Measurements from ENCODE around the gene RLN3. TPM values are rescaled to one million over a fixed set of nuclear protein-coding genes. Genes with fewer than 3 reads are reported as not detected.

RLN3 gene, protein sequence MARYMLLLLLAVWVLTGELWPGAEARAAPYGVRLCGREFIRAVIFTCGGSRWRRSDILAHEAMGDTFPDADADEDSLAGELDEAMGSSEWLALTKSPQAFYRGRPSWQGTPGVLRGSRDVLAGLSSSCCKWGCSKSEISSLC
- polyA plus RNA-seq (2013, experiment 1 of 2): not detected
- not detected for polyA plus RNA-seq (2013, experiment 2 of 2)

DNA sequence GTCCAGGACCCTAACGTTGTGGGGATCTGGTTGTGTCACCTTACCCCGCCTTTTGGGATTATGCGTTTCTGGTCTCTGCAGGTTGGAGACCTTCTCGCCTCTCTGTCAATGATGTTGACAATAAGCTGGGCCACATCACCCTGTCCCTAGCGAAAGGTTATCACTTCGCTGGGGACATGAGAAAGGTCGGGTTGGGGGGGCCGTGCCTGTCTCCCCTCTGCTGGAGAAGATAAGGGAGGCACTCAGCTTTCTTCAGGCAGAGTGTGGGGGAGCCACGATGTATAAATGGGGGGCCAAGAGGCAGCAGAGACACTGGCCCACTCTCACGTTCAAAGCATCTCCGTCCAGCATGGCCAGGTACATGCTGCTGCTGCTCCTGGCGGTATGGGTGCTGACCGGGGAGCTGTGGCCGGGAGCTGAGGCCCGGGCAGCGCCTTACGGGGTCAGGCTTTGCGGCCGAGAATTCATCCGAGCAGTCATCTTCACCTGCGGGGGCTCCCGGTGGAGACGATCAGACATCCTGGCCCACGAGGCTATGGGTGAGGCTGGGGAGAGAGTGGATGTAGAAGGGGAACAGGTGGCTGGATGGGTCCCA is at the start of gene RLN3:
TSS of gene RLN3 (plus strand) at position 293 of the 595 bp plus-strand sequence. CDS start at position 350, 57 bp downstream.
- peaks cover 21% of the 10 kb centered on the region for H3K27me3 ChIP-seq (ENCODE audit: insufficient read depth, low read length)
- no peak within 1 kb of the TSS for H3K9ac ChIP-seq (ENCODE audit: low read depth, low read length)
- peaks cover 5% of the 10 kb centered on the region; the same call in 1 of the 2 replicates for H3K4me1 ChIP-seq (ENCODE audit: insufficient read depth, low read length)
- no peaks in the 10 kb centered on the region for H3K36me3 ChIP-seq (ENCODE audit: insufficient read depth, low read length)
- no peaks in the 10 kb centered on the region for H3K9me3 ChIP-seq (ENCODE audit: insufficient read depth, low read depth, low read length)
- WGBS: 87% methylated on average over 24 of the region's 24 CpGs
- no peak within 1 kb of the TSS for H3K27ac ChIP-seq (ENCODE audit: low read depth, low read length)
- H3K4me3 ChIP-seq (ENCODE audit: low read length): no peak within 1 kb of the TSS

DNA sequence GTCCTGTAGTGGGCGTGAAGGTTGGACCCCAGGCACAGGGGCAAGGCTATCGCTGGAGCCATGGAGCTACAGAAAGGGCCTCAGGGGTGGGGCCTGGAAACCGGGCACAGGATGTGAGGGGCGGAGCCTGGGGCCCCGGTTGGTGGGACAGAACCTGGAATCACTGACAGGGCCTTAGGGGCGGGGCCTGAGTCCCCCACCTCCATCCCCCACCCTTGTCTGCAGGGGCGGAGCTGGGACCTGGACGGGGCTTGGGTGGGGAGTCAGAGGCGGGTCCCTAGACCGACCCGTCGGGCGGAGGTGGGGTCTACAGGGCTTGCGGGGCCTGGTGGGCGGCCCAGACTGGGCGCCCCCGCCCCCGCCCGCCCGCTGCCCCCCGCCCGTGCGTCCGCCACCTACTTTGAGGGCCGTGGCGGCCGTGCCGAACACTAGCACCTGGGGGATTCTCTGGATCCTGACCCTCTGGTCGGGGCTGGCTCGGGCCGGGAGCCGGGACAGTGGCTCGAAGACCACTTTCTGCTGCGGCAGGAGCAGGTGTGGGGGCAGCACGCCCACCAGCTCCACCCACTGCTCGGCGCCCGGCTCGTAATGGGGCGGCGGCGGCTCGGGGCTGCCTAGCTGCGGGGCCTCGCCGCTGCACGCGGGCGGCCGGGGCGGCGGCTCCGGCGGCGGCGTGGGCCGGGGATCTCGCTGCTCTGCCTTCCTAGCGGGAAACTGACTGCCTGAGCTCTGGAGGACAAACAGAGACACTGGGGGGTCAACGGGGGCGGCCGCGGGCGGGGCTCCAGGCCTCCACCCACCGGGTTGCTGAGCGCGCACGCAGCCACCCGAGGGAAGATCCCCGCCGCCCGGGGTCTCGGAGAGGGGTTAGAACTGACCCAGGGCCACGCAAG is 49.4 kb upstream of the RLN3 start:
- peak overlapping the region; percentile 80 for H3K27ac ChIP-seq (ENCODE audit: low read depth, low read length)
- WGBS: 2% methylated on average over 73 of the region's 74 CpGs
- H3K4me3 ChIP-seq (ENCODE audit: low read length): peak overlapping the region; percentile 56
- H3K9ac ChIP-seq (ENCODE audit: low read depth, low read length): peak overlapping the region; percentile 70
- H3K27me3 ChIP-seq (ENCODE audit: insufficient read depth, low read length): no peaks in the 10 kb centered on the region
- peaks cover 15% of the 10 kb centered on the region; the same call in 1 of the 2 replicates for H3K4me1 ChIP-seq (ENCODE audit: insufficient read depth, low read length)
- H3K9me3 ChIP-seq (ENCODE audit: insufficient read depth, low read depth, low read length): no peaks in the 10 kb centered on the region
- H3K36me3 ChIP-seq (ENCODE audit: insufficient read depth, low read length): 0 out of 2 replicates have a peak, but pooled peaks cover 12% of the 10 kb centered on the region

DNA sequence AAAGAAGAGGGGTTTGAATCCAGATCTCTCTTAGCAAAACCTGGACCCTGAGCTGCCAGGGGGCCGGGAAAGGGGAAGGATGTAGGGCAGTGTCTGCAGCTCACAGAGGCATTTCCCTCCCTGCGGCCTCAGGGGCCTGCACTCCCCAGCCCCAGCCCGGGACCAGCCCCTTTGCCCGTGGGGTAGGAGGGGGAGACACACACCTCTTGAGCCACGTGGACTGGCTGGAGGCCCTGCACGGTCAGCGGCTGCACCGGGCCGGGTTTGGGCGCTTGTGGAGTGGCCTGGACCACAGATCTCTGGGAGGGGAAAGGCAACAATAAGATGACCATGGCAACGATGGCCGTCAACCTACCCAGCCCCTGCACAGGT is 48.7 kb upstream of the RLN3 start:
- H3K9me3 ChIP-seq (ENCODE audit: insufficient read depth, low read depth, low read length): no peaks in the 10 kb centered on the region
- H3K27ac ChIP-seq (ENCODE audit: low read depth, low read length): peak overlapping the region; percentile 80
- H3K27me3 ChIP-seq (ENCODE audit: insufficient read depth, low read length): no peaks in the 10 kb centered on the region
- peak overlapping the region; percentile 70 for H3K9ac ChIP-seq (ENCODE audit: low read depth, low read length)
- peak overlapping the region; percentile 56 for H3K4me3 ChIP-seq (ENCODE audit: low read length)
- 34% methylated on average over 12 of the region's 12 CpGs for WGBS
- H3K36me3 ChIP-seq (ENCODE audit: insufficient read depth, low read length): 0 out of 2 replicates have a peak, but pooled peaks cover 12% of the 10 kb centered on the region
- peaks cover 16% of the 10 kb centered on the region; the same call in 1 of the 2 replicates for H3K4me1 ChIP-seq (ENCODE audit: insufficient read depth, low read length)

DNA sequence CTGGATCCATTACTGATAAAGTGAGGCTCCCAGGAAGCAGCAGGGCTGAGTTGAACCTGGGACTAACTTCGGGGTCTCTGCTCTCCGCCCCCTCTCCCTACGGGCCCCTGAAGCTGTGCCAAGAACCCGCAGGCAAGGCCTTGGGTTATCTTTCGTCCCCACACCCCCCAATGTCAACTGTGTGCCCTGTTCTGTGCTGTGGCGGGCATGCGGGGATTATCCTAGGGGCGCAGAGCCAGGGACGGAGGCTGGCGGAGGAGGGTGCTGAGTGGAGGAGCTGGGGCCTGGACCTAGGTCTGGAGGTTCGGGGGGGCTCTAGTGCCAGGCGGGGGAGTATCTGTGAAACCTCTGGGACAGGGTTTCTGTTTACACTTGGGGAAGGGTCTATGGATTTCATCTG is 48.3 kb upstream of the RLN3 start:
- Histone ChIP-seq H3K4me1 (ENCODE audit: insufficient read depth, low read length) (peaks cover 16% of the 10 kb centered on the region; the same call in 1 of the 2 replicates), H3K27me3 (ENCODE audit: insufficient read depth, low read length) (no peaks in the 10 kb centered on the region), H3K4me3 (ENCODE audit: low read length) (peak overlapping the region; percentile 56), H3K36me3 (ENCODE audit: insufficient read depth, low read length) (0 out of 2 replicates have a peak, but pooled peaks cover 12% of the 10 kb centered on the region), H3K9ac (ENCODE audit: low read depth, low read length) (no peak overlapping the region), H3K9me3 (ENCODE audit: insufficient read depth, low read depth, low read length) (no peaks in the 10 kb centered on the region), H3K27ac (ENCODE audit: low read depth, low read length) (no peak overlapping the region)
- 92% methylated on average over 11 of the region's 12 CpGs for whole genome bisulfite sequencing

DNA sequence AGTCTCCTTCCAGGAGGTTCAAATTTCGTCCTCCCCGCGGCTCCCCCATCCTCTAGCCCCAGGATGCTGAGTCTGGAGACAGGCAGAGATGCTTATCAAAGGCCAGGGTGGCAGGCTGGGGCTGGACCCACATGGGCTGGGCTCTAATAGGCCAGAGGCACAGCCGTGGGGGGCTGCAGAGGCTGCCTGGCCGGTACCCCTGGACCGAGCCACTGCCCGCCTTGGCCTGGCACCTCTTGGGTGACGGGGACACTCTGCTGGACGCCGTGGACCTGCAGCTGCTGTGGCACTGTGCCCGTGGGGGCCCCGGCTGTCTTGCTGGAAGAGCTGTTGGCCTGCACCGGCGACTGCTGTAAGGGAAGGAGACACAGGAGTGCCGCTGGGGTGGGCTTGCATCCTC is 47.6 kb upstream of the RLN3 start:
- no peak overlapping the region for H3K9ac ChIP-seq (ENCODE audit: low read depth, low read length)
- no peaks in the 10 kb centered on the region for H3K9me3 ChIP-seq (ENCODE audit: insufficient read depth, low read depth, low read length)
- no peak overlapping the region for H3K4me3 ChIP-seq (ENCODE audit: low read length)
- peaks cover 16% of the 10 kb centered on the region for H3K4me1 ChIP-seq (ENCODE audit: insufficient read depth, low read length)
- WGBS: 92% methylated on average over 15 of the region's 15 CpGs
- 0 out of 2 replicates have a peak, but pooled peaks cover 12% of the 10 kb centered on the region for H3K36me3 ChIP-seq (ENCODE audit: insufficient read depth, low read length)
- no peak overlapping the region for H3K27ac ChIP-seq (ENCODE audit: low read depth, low read length)
- no peaks in the 10 kb centered on the region for H3K27me3 ChIP-seq (ENCODE audit: insufficient read depth, low read length)

DNA sequence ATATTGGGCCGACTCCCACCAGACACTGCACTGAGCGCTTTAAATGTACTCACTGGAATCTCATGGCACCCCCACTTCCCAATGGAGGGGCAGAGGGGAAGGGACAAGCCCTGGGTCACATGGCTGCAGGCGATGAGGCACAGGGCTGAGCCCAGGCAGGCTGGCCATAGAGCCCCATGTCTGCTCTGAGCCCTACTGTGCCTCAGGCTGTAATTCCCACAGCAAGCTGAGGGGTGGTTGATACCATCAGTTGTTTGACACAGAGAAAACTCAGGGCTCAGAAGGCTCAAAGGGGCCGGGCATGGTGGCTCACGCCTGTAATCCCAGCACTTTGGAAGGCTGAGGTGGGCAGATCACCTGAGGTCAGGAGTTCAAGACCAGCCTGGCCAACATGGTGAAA is 46.9 kb upstream of the RLN3 start:
- H3K9ac ChIP-seq (ENCODE audit: low read depth, low read length): no peak overlapping the region
- no peaks in the 10 kb centered on the region for H3K27me3 ChIP-seq (ENCODE audit: insufficient read depth, low read length)
- 91% methylated on average over 5 of the region's 5 CpGs for WGBS
- H3K36me3 ChIP-seq (ENCODE audit: insufficient read depth, low read length): 0 out of 2 replicates have a peak, but pooled peaks cover 6% of the 10 kb centered on the region
- peaks cover 23% of the 10 kb centered on the region for H3K4me1 ChIP-seq (ENCODE audit: insufficient read depth, low read length)
- no peak overlapping the region for H3K4me3 ChIP-seq (ENCODE audit: low read length)
- no peak overlapping the region for H3K27ac ChIP-seq (ENCODE audit: low read depth, low read length)
- no peaks in the 10 kb centered on the region for H3K9me3 ChIP-seq (ENCODE audit: insufficient read depth, low read depth, low read length)

DNA sequence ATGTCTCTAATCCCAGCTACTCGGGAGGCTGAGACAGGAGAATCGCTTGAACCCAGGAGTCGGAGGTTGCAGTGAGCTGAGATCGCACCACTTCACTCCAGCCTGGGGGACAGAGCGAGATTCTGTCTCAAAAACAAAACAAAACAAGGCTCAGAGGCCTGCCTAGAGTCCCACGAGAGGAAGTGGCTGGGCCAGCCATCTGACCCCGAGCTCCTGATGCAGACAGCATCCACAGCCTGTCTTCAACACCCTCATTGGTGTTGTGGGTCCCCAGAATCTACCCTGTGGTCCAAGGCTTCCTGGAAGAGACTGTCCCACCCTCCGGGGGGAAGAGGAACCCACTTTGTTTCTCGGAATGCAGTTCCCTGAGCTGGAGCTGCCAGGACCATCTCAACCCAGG is 46.5 kb upstream of the RLN3 start:
- H3K9ac ChIP-seq (ENCODE audit: low read depth, low read length): no peak overlapping the region
- 89% methylated on average over 9 of the region's 9 CpGs for WGBS
- no peak overlapping the region for H3K4me3 ChIP-seq (ENCODE audit: low read length)
- no peaks in the 10 kb centered on the region for H3K27me3 ChIP-seq (ENCODE audit: insufficient read depth, low read length)
- H3K9me3 ChIP-seq (ENCODE audit: insufficient read depth, low read depth, low read length): no peaks in the 10 kb centered on the region
- H3K27ac ChIP-seq (ENCODE audit: low read depth, low read length): no peak overlapping the region
- H3K36me3 ChIP-seq (ENCODE audit: insufficient read depth, low read length): 0 out of 2 replicates have a peak, but pooled peaks cover 4% of the 10 kb centered on the region
- peaks cover 26% of the 10 kb centered on the region for H3K4me1 ChIP-seq (ENCODE audit: insufficient read depth, low read length)

DNA sequence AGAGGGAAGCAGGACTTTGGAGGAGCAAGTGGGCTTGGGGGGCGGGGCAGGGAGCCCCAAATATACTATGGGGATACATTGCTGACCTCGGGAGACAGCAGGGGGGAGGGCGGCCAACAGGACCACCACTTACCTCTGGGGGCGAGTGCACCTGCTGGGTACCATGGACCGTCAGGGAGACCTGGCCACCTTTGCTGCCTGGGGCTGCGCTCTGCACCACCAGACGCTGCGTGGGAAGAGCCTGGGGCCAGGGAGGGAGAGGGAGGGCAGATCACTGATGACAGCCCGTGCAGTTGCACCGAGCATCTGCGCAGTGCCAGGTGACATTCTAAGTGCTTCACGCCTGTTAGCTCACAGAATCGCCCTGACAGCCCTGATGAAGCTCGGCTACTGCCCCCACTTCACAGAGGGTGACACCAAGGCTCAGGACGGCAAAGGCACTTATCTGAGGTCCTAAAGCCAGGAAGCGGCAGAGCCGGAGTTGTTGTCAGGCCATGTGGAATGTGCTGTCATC is 45.9 kb upstream of the RLN3 start:
- Histone ChIP-seq H3K9ac (ENCODE audit: low read depth, low read length) (no peak overlapping the region), H3K27ac (ENCODE audit: low read depth, low read length) (no peak overlapping the region), H3K4me3 (ENCODE audit: low read length) (no peak overlapping the region), H3K36me3 (ENCODE audit: insufficient read depth, low read length) (no peaks in the 10 kb centered on the region), H3K4me1 (ENCODE audit: insufficient read depth, low read length) (peaks cover 31% of the 10 kb centered on the region), H3K27me3 (ENCODE audit: insufficient read depth, low read length) (no peaks in the 10 kb centered on the region), H3K9me3 (ENCODE audit: insufficient read depth, low read depth, low read length) (no peaks in the 10 kb centered on the region)
- 95% methylated on average over 17 of the region's 17 CpGs for WGBS

DNA sequence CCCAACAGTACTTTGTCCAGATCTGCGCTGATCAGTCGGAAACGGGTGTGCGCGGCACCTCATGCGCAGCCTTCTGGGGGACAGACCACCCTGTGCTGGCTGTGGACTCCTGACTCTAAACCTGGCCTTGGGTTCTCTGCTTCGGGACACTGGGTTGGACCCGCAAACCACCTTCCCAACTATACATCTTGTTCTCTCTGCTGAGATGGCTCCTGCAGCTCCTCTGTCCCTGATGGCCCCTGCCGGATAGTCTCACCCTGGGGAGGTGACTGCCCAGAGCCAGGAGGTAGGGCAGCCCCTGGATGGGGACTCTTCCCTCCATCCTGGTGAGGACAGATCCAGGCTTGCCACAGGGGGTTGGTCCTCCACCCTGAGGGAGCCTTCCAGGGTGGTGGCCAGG is 45.2 kb upstream of the RLN3 start:
- no peak overlapping the region for H3K4me3 ChIP-seq (ENCODE audit: low read length)
- H3K36me3 ChIP-seq (ENCODE audit: insufficient read depth, low read length): no peaks in the 10 kb centered on the region
- 95% methylated on average over 9 of the region's 9 CpGs for WGBS
- no peaks in the 10 kb centered on the region for H3K9me3 ChIP-seq (ENCODE audit: insufficient read depth, low read depth, low read length)
- H3K9ac ChIP-seq (ENCODE audit: low read depth, low read length): no peak overlapping the region
- no peaks in the 10 kb centered on the region for H3K27me3 ChIP-seq (ENCODE audit: insufficient read depth, low read length)
- no peak overlapping the region for H3K27ac ChIP-seq (ENCODE audit: low read depth, low read length)
- peaks cover 38% of the 10 kb centered on the region for H3K4me1 ChIP-seq (ENCODE audit: insufficient read depth, low read length)

DNA sequence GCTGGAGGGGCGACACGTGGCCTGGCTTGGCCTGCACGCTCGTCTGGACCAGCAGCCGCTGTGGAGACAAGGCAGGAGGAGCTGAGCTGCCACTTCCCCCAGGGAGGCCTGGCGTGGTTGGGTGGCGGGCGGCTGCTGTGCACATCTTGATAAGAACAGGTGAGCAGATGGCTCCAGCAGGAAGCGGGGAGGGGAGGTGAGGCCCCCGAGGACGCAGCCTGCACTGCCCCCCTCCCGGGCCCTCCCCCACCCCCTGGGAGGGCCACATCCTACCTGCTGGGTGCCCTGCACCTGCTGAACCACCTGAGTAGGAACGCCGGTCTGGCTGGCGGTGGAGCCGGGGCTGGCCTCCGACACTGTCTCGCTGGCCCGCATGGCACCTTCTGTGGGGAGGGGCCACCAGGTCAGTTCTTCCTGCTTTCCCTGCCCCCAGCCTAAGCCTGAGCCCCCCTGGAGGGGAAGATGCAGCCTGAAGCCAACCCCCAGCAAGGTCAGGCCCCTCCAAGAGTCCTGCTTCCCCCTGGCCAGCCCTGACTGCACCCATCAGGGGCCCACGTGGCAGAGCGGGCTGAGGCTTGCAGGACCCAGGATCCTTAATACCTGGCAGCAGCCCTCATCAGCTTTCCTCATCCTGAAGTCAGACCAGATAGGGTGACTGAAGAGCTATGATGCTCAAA is 44.6 kb upstream of the RLN3 start:
- Histone ChIP-seq H3K4me1 (ENCODE audit: insufficient read depth, low read length) (peaks cover 35% of the 10 kb centered on the region), H3K4me3 (ENCODE audit: low read length) (no peak overlapping the region), H3K27ac (ENCODE audit: low read depth, low read length) (no peak overlapping the region), H3K36me3 (ENCODE audit: insufficient read depth, low read length) (no peaks in the 10 kb centered on the region), H3K9ac (ENCODE audit: low read depth, low read length) (no peak overlapping the region), H3K27me3 (ENCODE audit: insufficient read depth, low read length) (no peaks in the 10 kb centered on the region), H3K9me3 (ENCODE audit: insufficient read depth, low read depth, low read length) (no peaks in the 10 kb centered on the region)
- WGBS: 87% methylated on average over 21 of the region's 21 CpGs
